ENCODE measurements around the gene FZD7.

DNA sequence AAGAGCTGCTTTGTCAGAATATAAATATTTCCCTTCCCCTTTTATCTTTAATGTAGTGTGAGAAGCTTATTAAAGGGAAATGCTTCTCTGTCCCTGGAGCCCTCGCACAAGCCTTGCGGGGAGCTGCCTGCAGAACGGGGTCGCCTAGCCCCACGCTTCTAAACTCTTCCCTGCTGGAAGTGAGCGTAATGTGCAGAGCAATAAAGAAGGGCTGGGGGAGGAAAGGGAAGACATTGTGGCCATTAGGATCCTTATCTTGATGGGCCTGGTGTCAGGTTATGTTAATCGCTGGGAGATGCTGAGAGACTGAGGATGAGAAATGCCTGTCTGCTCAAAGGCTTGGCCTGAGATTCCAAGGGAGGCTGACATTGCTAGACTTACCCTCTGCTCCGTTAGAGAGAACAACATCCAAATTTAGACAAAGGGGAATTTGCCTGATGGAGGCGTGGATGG is 18.9 kb upstream of the FZD7 start:
- TF ChIP-seq POLR2A (IDR thresholded peaks at IDR 0.05) = no peak
- TF ChIP-seq CTCF (IDR thresholded peaks at IDR 0.05) = no peak
- TF ChIP-seq POLR2AphosphoS5 (IDR thresholded peaks at IDR 0.05) = no peak
- no peak for TF ChIP-seq EP300 (IDR thresholded peaks at IDR 0.05; ENCODE audit: low read depth)
